ENCODE results near the gene DPP4.

The DPP4 gene

GRCh38 chr2:162057426-162057825 lies 16.6 kb downstream of the DPP4 start:
- Histone ChIP-seq H3K79me2 (ENCODE audit: control insufficient read depth, insufficient read depth, low read length, poor library complexity) (no peaks in the 10 kb centered on the region), H2BK5ac (ENCODE audit: low read depth, low read length, poor library complexity) (no peak overlapping the region), H3K36me3 (ENCODE audit: control insufficient read depth in 1 of 2, insufficient read depth in 2 of 2, low read length in 2 of 2) (peaks cover 2% of the 10 kb centered on the region in 2 experiments), H3K4me1 (ENCODE audit: control insufficient read depth in 1 of 2, insufficient read depth in 2 of 2, low read length in 2 of 2) (no peaks in the 10 kb centered on the region), H3K79me1 (ENCODE audit: low read length) (no peaks in the 10 kb centered on the region), H2AFZ (ENCODE audit: insufficient read depth, low read length, poor library complexity) (no peak overlapping the region), H3K9me3 (ENCODE audit: insufficient read depth, low read depth, low read length) (peaks cover 2% of the 10 kb centered on the region), H2BK12ac (ENCODE audit: low read length) (no peak overlapping the region), H3K4me2 (ENCODE audit: low read length) (no peak overlapping the region), H4K8ac (ENCODE audit: low read depth, low read length) (no peak overlapping the region), H4K12ac (ENCODE audit: low read depth, low read length) (no peak overlapping the region), H3K14ac (ENCODE audit: low read length) (no peak overlapping the region), H3K18ac (ENCODE audit: low read length) (no peak overlapping the region), H3K27ac (ENCODE audit: low read depth, low read length) (no peak overlapping the region), H3K27me3 (ENCODE audit: insufficient read depth, low read length) (no peaks in the 10 kb centered on the region), H3K4me3 (ENCODE audit: low read depth, low read length) (no peak overlapping the region), H3K9ac (ENCODE audit: low read length) (no peak overlapping the region), H2AK5ac (ENCODE audit: low read length) (no peak overlapping the region), H4K91ac (ENCODE audit: low read depth, low read length) (no peak overlapping the region), H3K4ac (ENCODE audit: low read depth, low read length) (no peak overlapping the region), H2BK120ac (ENCODE audit: insufficient read depth, low read length, poor library complexity) (no peak overlapping the region), H3K23ac (ENCODE audit: low read length) (no peak overlapping the region)
- no peak for DNase-seq
- WGBS (ENCODE audit: extremely low coverage, insufficient coverage, insufficient read length) = no CpG with 5 or more reads among the region's 1 CpG

- Histone ChIP-seq H3K27me3 (ENCODE audit: insufficient read depth, low read length) (no peaks in the 10 kb centered on the region), H3K79me1 (ENCODE audit: low read length) (no peaks in the 10 kb centered on the region), H4K12ac (ENCODE audit: low read depth, low read length) (no peak overlapping the region), H4K91ac (ENCODE audit: low read depth, low read length) (no peak overlapping the region), H4K8ac (ENCODE audit: low read depth, low read length) (no peak overlapping the region), H3K4me1 (ENCODE audit: control insufficient read depth in 1 of 2, insufficient read depth in 2 of 2, low read length in 2 of 2) (no peaks in the 10 kb centered on the region), H3K4me3 (ENCODE audit: low read depth, low read length) (no peak overlapping the region), H3K4ac (ENCODE audit: low read depth, low read length) (no peak overlapping the region), H3K9me3 (ENCODE audit: insufficient read depth, low read depth, low read length) (peaks cover 2% of the 10 kb centered on the region), H3K27ac (ENCODE audit: low read depth, low read length) (no peak overlapping the region), H2AK5ac (ENCODE audit: low read length) (no peak overlapping the region), H2AFZ (ENCODE audit: insufficient read depth, low read length, poor library complexity) (no peak overlapping the region), H2BK5ac (ENCODE audit: low read depth, low read length, poor library complexity) (no peak overlapping the region), H3K9ac (ENCODE audit: low read length) (no peak overlapping the region), H3K23ac (ENCODE audit: low read length) (no peak overlapping the region), H3K14ac (ENCODE audit: low read length) (no peak overlapping the region), H3K36me3 (ENCODE audit: control insufficient read depth in 1 of 2, insufficient read depth in 2 of 2, low read length in 2 of 2) (peaks cover 2% of the 10 kb centered on the region in 2 experiments), H3K18ac (ENCODE audit: low read length) (no peak overlapping the region), H3K4me2 (ENCODE audit: low read length) (no peak overlapping the region), H3K79me2 (ENCODE audit: control insufficient read depth, insufficient read depth, low read length, poor library complexity) (no peaks in the 10 kb centered on the region), H2BK12ac (ENCODE audit: low read length) (no peak overlapping the region), H2BK120ac (ENCODE audit: insufficient read depth, low read length, poor library complexity) (no peak overlapping the region)
- DNase-seq = no peak
- WGBS (ENCODE audit: extremely low coverage, insufficient coverage, insufficient read length) = no CpG with 5 or more reads among the region's 2 CpGs
Measured at GRCh38 chr2:162056796-162057399, 17.1 kb downstream of the DPP4 start.

GRCh38 chr2:162053808-162054155 lies 20.2 kb downstream of the DPP4 start:
- Histone ChIP-seq H3K4me2 (ENCODE audit: low read length) (no peak overlapping the region), H3K79me1 (ENCODE audit: low read length) (no peaks in the 10 kb centered on the region), H3K9me3 (ENCODE audit: insufficient read depth, low read depth, low read length) (peaks cover 2% of the 10 kb centered on the region), H2BK120ac (ENCODE audit: insufficient read depth, low read length, poor library complexity) (no peak overlapping the region), H3K9ac (ENCODE audit: low read length) (no peak overlapping the region), H3K36me3 (ENCODE audit: control insufficient read depth in 1 of 2, insufficient read depth in 2 of 2, low read length in 2 of 2) (peaks cover 2% of the 10 kb centered on the region in 2 experiments), H3K14ac (ENCODE audit: low read length) (no peak overlapping the region), H3K4ac (ENCODE audit: low read depth, low read length) (no peak overlapping the region), H3K79me2 (ENCODE audit: control insufficient read depth, insufficient read depth, low read length, poor library complexity) (no peaks in the 10 kb centered on the region), H4K91ac (ENCODE audit: low read depth, low read length) (no peak overlapping the region), H3K18ac (ENCODE audit: low read length) (no peak overlapping the region), H2BK12ac (ENCODE audit: low read length) (no peak overlapping the region), H2AFZ (ENCODE audit: insufficient read depth, low read length, poor library complexity) (no peak overlapping the region), H4K8ac (ENCODE audit: low read depth, low read length) (no peak overlapping the region), H3K4me3 (ENCODE audit: low read depth, low read length) (no peak overlapping the region), H4K12ac (ENCODE audit: low read depth, low read length) (no peak overlapping the region), H3K23ac (ENCODE audit: low read length) (no peak overlapping the region), H3K27me3 (ENCODE audit: insufficient read depth, low read length) (no peaks in the 10 kb centered on the region), H3K4me1 (ENCODE audit: control insufficient read depth in 1 of 2, insufficient read depth in 2 of 2, low read length in 2 of 2) (no peaks in the 10 kb centered on the region), H3K27ac (ENCODE audit: low read depth, low read length) (no peak overlapping the region), H2AK5ac (ENCODE audit: low read length) (no peak overlapping the region), H2BK5ac (ENCODE audit: low read depth, low read length, poor library complexity) (no peak overlapping the region)
- DNase-seq = no peak
- WGBS (ENCODE audit: extremely low coverage, insufficient coverage, insufficient read length) = no CpG with 5 or more reads among the region's 4 CpGs

GRCh38 chr2:162053066-162053807 lies 20.8 kb downstream of the DPP4 start:
- no peak overlapping the region for H3K4me2 ChIP-seq (ENCODE audit: low read length)
- peaks cover 2% of the 10 kb centered on the region in 2 experiments for H3K36me3 ChIP-seq (ENCODE audit: control insufficient read depth in 1 of 2, insufficient read depth in 2 of 2, low read length in 2 of 2)
- no peak overlapping the region for H2BK120ac ChIP-seq (ENCODE audit: insufficient read depth, low read length, poor library complexity)
- H2AK5ac ChIP-seq (ENCODE audit: low read length) = no peak overlapping the region
- WGBS (ENCODE audit: extremely low coverage, insufficient coverage, insufficient read length) = no CpG with 5 or more reads among the region's 6 CpGs
- no peak overlapping the region for H2BK5ac ChIP-seq (ENCODE audit: low read depth, low read length, poor library complexity)
- no peak overlapping the region for H2AFZ ChIP-seq (ENCODE audit: insufficient read depth, low read length, poor library complexity)
- no peaks in the 10 kb centered on the region for H3K27me3 ChIP-seq (ENCODE audit: insufficient read depth, low read length)
- H3K4ac ChIP-seq (ENCODE audit: low read depth, low read length) = no peak overlapping the region
- DNase-seq = no peak
- no peak overlapping the region for H3K27ac ChIP-seq (ENCODE audit: low read depth, low read length)
- H4K12ac ChIP-seq (ENCODE audit: low read depth, low read length) = no peak overlapping the region
- no peak overlapping the region for H3K9ac ChIP-seq (ENCODE audit: low read length)
- H3K4me1 ChIP-seq (ENCODE audit: control insufficient read depth in 1 of 2, insufficient read depth in 2 of 2, low read length in 2 of 2) = no peaks in the 10 kb centered on the region
- no peak overlapping the region for H4K8ac ChIP-seq (ENCODE audit: low read depth, low read length)
- no peak overlapping the region for H3K23ac ChIP-seq (ENCODE audit: low read length)
- H3K9me3 ChIP-seq (ENCODE audit: insufficient read depth, low read depth, low read length) = peaks cover 2% of the 10 kb centered on the region
- no peaks in the 10 kb centered on the region for H3K79me2 ChIP-seq (ENCODE audit: control insufficient read depth, insufficient read depth, low read length, poor library complexity)
- H4K91ac ChIP-seq (ENCODE audit: low read depth, low read length) = no peak overlapping the region
- no peak overlapping the region for H3K4me3 ChIP-seq (ENCODE audit: low read depth, low read length)
- no peak overlapping the region for H2BK12ac ChIP-seq (ENCODE audit: low read length)
- H3K79me1 ChIP-seq (ENCODE audit: low read length) = no peaks in the 10 kb centered on the region
- no peak overlapping the region for H3K18ac ChIP-seq (ENCODE audit: low read length)
- no peak overlapping the region for H3K14ac ChIP-seq (ENCODE audit: low read length)
